IMR-90 (cell line): ENCODE measurements around the gene GLRX5. TPM values are rescaled to one million over a fixed set of nuclear protein-coding genes. Genes with fewer than 3 reads are reported as not detected.

Experiments used
- ATAC-seq: fragments of 200-7000 bp; cut with Tn5 transposase; 2 replicates; pipeline ENCODE4 v1.9.1; 2020; ENCODE audit warnings: low read depth, mild to moderate bottlenecking, moderate library complexity
- BruUV-seq: library from RNA; stranded (reverse); fragments of 400-500 nt; replicated peaks from 2 replicates; lab custom pipeline; 2021; lab: Mats Ljungman, UMichigan
- CTCF ChIA-PET: fragments of 300-600 bp; formaldehyde crosslinking; extraction: SDS; loops from one replicate; lab custom pipeline; 2021; ENCODE audit warnings: antibody characterized with exemption; lab: Yijun Ruan, JAX
- POLR2A ChIA-PET: fragments of 300-600 bp; sonication (Branson Sonifier 250); formaldehyde crosslinking; loops from one replicate; lab custom pipeline; 2022; ENCODE audit warnings: antibody characterized with exemption; ENCODE audit not compliant: unreplicated experiment; lab: Charles Lee
- DNase-seq: peaks from one replicate; pipeline ENCODE4 v3.0.0; 2013
- H2AFZ ChIP-seq: replicated peaks from 2 replicates; pipeline ENCODE3; 2013; ENCODE audit warnings: low read length, mild to moderate bottlenecking; ENCODE audit not compliant: poor library complexity
- H2AK5ac ChIP-seq: 2 replicates; pipeline ENCODE4 v1.6.1; 2013; ENCODE audit warnings: low read depth, low read length, inconsistent platforms
- H2AK9ac ChIP-seq: replicated peaks from 2 replicates; pipeline ENCODE3; 2013; ENCODE audit warnings: mild to moderate bottlenecking, low read depth, low read length, moderate library complexity; ENCODE audit not compliant: poor library complexity
- H2BK120ac ChIP-seq: 2 replicates; pipeline ENCODE4 v1.6.1; 2013; ENCODE audit warnings: low read depth, low read length, inconsistent platforms
- H2BK15ac ChIP-seq: 3 replicates; pipeline ENCODE4 v1.6.1; 2013; ENCODE audit warnings: low read depth, low read length, inconsistent platforms
- H2BK20ac ChIP-seq: 2 replicates; pipeline ENCODE4 v1.6.1; 2013; ENCODE audit warnings: low read depth, mild to moderate bottlenecking, inconsistent platforms, low read length, moderate library complexity
- H2BK5ac ChIP-seq: 2 replicates; pipeline ENCODE4 v1.6.1; 2013; ENCODE audit warnings: mild to moderate bottlenecking, low read depth, low read length, inconsistent platforms; ENCODE audit not compliant: poor library complexity, severe bottlenecking
- H3K14ac ChIP-seq: replicated peaks from 2 replicates; pipeline ENCODE4 v1.6.1; 2013; ENCODE audit warnings: low read depth, low read length, inconsistent platforms
- H3K18ac ChIP-seq: 2 replicates; pipeline ENCODE4 v1.6.1; 2013; ENCODE audit warnings: low read depth, low read length, control low read depth
- H3K23ac ChIP-seq: 2 replicates; pipeline ENCODE4 v1.6.1; 2013; ENCODE audit warnings: low read depth, low read length, inconsistent platforms
- H3K27ac ChIP-seq: 2 replicates; pipeline ENCODE4 v1.5.1; 2013; ENCODE audit warnings: mild to moderate bottlenecking, control low read depth, low read length; ENCODE audit not compliant: insufficient read depth
- H3K27me3 ChIP-seq: 2 replicates; pipeline ENCODE4 v1.6.1; 2013; ENCODE audit warnings: low read length; ENCODE audit not compliant: control insufficient read depth, insufficient read depth
- H3K36me3 ChIP-seq: 2 replicates; pipeline ENCODE4 v1.6.1; 2013; ENCODE audit warnings: low read length, mixed read lengths; ENCODE audit not compliant: control insufficient read depth, insufficient read depth
- H3K4ac ChIP-seq: 2 replicates; pipeline ENCODE4 v1.6.1; 2013; ENCODE audit warnings: low read depth, low read length, inconsistent platforms
- H3K4me1 ChIP-seq: 2 replicates; pipeline ENCODE4 v1.6.1; 2013; ENCODE audit warnings: low read length, mixed read lengths; ENCODE audit not compliant: control insufficient read depth, insufficient read depth
- H3K4me2 ChIP-seq: 2 replicates; pipeline ENCODE4 v1.6.1; 2013; ENCODE audit warnings: low read depth, mild to moderate bottlenecking, control low read depth, low read length, moderate library complexity
- H3K4me3 ChIP-seq: 2 replicates; pipeline ENCODE4 v1.5.1; 2013; ENCODE audit warnings: low read depth, mild to moderate bottlenecking, control low read depth, low read length, moderate library complexity; ENCODE audit not compliant: insufficient read depth
- H3K56ac ChIP-seq: 2 replicates; pipeline ENCODE4 v1.6.1; 2013; ENCODE audit warnings: low read length, inconsistent platforms; ENCODE audit not compliant: insufficient read depth; ENCODE audit errors: extremely low read depth
- H3K79me1 ChIP-seq, 2 experiments: 2 replicates each; pipeline ENCODE4 v1.6.1; 2013; ENCODE audit warnings: low read length in 2 of 2, inconsistent platforms in 1 of 2, low read depth in 1 of 2
- H3K9ac ChIP-seq: 2 replicates; pipeline ENCODE4 v1.6.1; 2013; ENCODE audit warnings: low read depth, low read length, control low read depth
- H3K9me1 ChIP-seq: 2 replicates; pipeline ENCODE4 v1.6.1; 2013; ENCODE audit warnings: low read length, inconsistent platforms; ENCODE audit not compliant: insufficient read depth
- H3K9me3 ChIP-seq: 2 replicates; pipeline ENCODE4 v1.6.1; 2013; ENCODE audit warnings: low read length; ENCODE audit not compliant: control insufficient read depth, insufficient read depth
- H4K20me1 ChIP-seq: 2 replicates; pipeline ENCODE4 v1.6.1; 2013; ENCODE audit warnings: low read length, inconsistent platforms; ENCODE audit not compliant: insufficient read depth
- H4K5ac ChIP-seq: 2 replicates; pipeline ENCODE4 v1.6.1; 2013; ENCODE audit warnings: mild to moderate bottlenecking, low read depth, low read length, control low read depth
- H4K8ac ChIP-seq, 2 experiments: 2 replicates each; pipeline ENCODE4 v1.6.1; 2013; ENCODE audit warnings: low read depth in 2 of 2, low read length in 2 of 2, control low read depth in 1 of 2, inconsistent platforms in 1 of 2
- H4K91ac ChIP-seq: 2 replicates; pipeline ENCODE4 v1.6.1; 2013; ENCODE audit warnings: low read depth, low read length, inconsistent platforms; ENCODE audit not compliant: insufficient read depth
- BHLHE40 ChIP-seq: fragments of 150-350 bp; IDR thresholded peaks from 2 replicates; pipeline ENCODE4 v1.6.1; 2016; ENCODE audit warnings: mild to moderate bottlenecking, low read depth, low read length
- CEBPB ChIP-seq: IDR thresholded peaks from 2 replicates; pipeline ENCODE4 v1.6.1; 2012; ENCODE audit warnings: low read depth, low read length, improper control_type of control experiment
- CHD1 ChIP-seq: IDR thresholded peaks from 2 replicates; pipeline ENCODE4 v1.6.1; 2012; ENCODE audit warnings: low read depth, low read length, improper control_type of control experiment
- CTCF ChIP-seq: conservative IDR thresholded peaks from 2 replicates; pipeline ENCODE4 v1.5.1; 2012; ENCODE audit warnings: mild to moderate bottlenecking, low read depth, low read length, improper control_type of control experiment
- ELK1 ChIP-seq: fragments of 150-350 bp; IDR thresholded peaks from 2 replicates; pipeline ENCODE4 v1.6.1; 2016; ENCODE audit warnings: low read depth, mild to moderate bottlenecking, low read length, moderate library complexity, borderline replicate concordance
- FOS ChIP-seq: fragments of 150-350 bp; IDR thresholded peaks from 2 replicates; pipeline ENCODE4 v1.6.1; 2016; ENCODE audit warnings: low read depth, low read length
- MAFK ChIP-seq: IDR thresholded peaks from 2 replicates; pipeline ENCODE4 v1.6.1; 2012; ENCODE audit warnings: low read depth, low read length, improper control_type of control experiment
- MAZ ChIP-seq: IDR thresholded peaks from 2 replicates; pipeline ENCODE4 v1.6.1; 2012; ENCODE audit warnings: low read depth, mild to moderate bottlenecking, low read length, improper control_type of control experiment, moderate library complexity, borderline replicate concordance
- MXI1 ChIP-seq: IDR thresholded peaks from 2 replicates; pipeline ENCODE4 v1.6.1; 2012; ENCODE audit warnings: low read depth, mild to moderate bottlenecking, low read length, moderate library complexity, borderline replicate concordance
- NFE2L2 ChIP-seq: fragments of 150-350 bp; IDR thresholded peaks from 2 replicates; pipeline ENCODE4 v1.6.1; 2016; ENCODE audit warnings: low read depth, mild to moderate bottlenecking, low read length
- POLR2A ChIP-seq: IDR thresholded peaks from 2 replicates; pipeline ENCODE4 v1.6.1; 2012; ENCODE audit warnings: mild to moderate bottlenecking, low read depth, low read length
- RAD21 ChIP-seq: IDR thresholded peaks from 2 replicates; pipeline ENCODE4 v1.6.1; 2012; ENCODE audit warnings: low read length, improper control_type of control experiment
- RCOR1 ChIP-seq: IDR thresholded peaks from 2 replicates; pipeline ENCODE4 v1.6.1; 2012; ENCODE audit warnings: mild to moderate bottlenecking, low read length, improper control_type of control experiment; ENCODE audit not compliant: insufficient replicate concordance
- RFX5 ChIP-seq: IDR thresholded peaks from 2 replicates; pipeline ENCODE4 v1.8.0; 2012; ENCODE audit warnings: low read depth, mild to moderate bottlenecking, low read length, moderate library complexity
- SMC3 ChIP-seq: fragments of 150-350 bp; IDR thresholded peaks from 2 replicates; pipeline ENCODE4 v1.6.1; 2016; ENCODE audit warnings: low read depth, mild to moderate bottlenecking, antibody characterized with exemption, low read length, moderate library complexity
- USF2 ChIP-seq: fragments of 150-350 bp; IDR thresholded peaks from 2 replicates; pipeline ENCODE4 v1.6.1; 2017; ENCODE audit warnings: mild to moderate bottlenecking, antibody characterized with exemption, low read length, low read depth
- WGBS, 2 experiments: methylation state at CpG; one replicate each; pipeline versions ENCODE4 v1.1.5 to v1.1.7; 2013; ENCODE audit warnings: missing lambda C conversion rate in 2 of 2; ENCODE audit not compliant: insufficient read length in 1 of 2; ENCODE audit errors: extremely low coverage in 2 of 2; 5-methylcytosine and 5-hydroxymethylcytosine counted together
- dilution Hi-C: fragments of 300-500 bp; cut with HindIII; formaldehyde crosslinking; loops from one replicate; pipeline ENCODE4 v1.14.3; 2018; ENCODE audit warnings: low sequenced_read_pairs; ENCODE audit not compliant: unreplicated experiment
- in situ Hi-C: fragments of 300-500 bp; cut with MboI; formaldehyde crosslinking; loops from 3 replicates; pipeline ENCODE4 v1.14.3; 2019; ENCODE audit warnings: low sequenced_read_pairs, inconsistent platforms, mixed read lengths
- intact Hi-C: fragments of 100-400 bp; cut with micrococcal nuclease; formaldehyde crosslinking; loops from 2 replicates; pipeline ENCODE4 v1.10.0; 2022
- polyA plus RNA-seq, 3 experiments: library from polyadenylated mRNA; depleted of rRNA; stranded (reverse); fragments of >200 nt; gene quantifications; 2 replicates each; pipeline ENCODE4 v1.2.3, GENCODE V29; 2012; ENCODE audit warnings: low replicate concordance in 1 of 3
- total RNA-seq: library from RNA; depleted of rRNA; stranded (reverse); fragments of >200 nt; gene quantifications from 2 replicates; pipeline ENCODE4 v1.2.3, GENCODE V29; 2012

Gene GLRX5
- total and polyA plus RNA-seq, 2 of the 4 experiments (the other 2 are of a cell fraction), result 32.4 to 40.4 TPM

GRCh38 chr14:95487669-95488084 is 47.2 kb upstream of the GLRX5 start:
- H3K4me2 ChIP-seq, result no peak overlapping the region
- no peak overlapping the region for H2AK9ac ChIP-seq
- in situ Hi-C loops, result no loop called here
- H3K56ac ChIP-seq, result no peak overlapping the region
- no peak overlapping the region for H2BK120ac ChIP-seq
- no peak overlapping the region for H3K23ac ChIP-seq
- no peak overlapping the region for H4K91ac ChIP-seq
- H3K18ac ChIP-seq, result no peak overlapping the region
- H4K8ac ChIP-seq, result no peak overlapping the region
- H3K4ac ChIP-seq, result no peak overlapping the region
- ChIA-PET CTCF (interaction anchor here (1.1 to 1.7 kb wide), 2 partner anchors 9 to 45 kb away, joined by 3 read pairs; no protein-coding TSS in a partner anchor), POLR2A (no interaction called here)
- no peak for ATAC-seq
- H3K9me1 ChIP-seq, result peaks cover 33% of the 10 kb centered on the region
- no peaks in the 10 kb centered on the region for H3K27me3 ChIP-seq
- no peak overlapping the region for H2AFZ ChIP-seq
- H3K36me3 ChIP-seq, result no peaks in the 10 kb centered on the region
- H2BK20ac ChIP-seq, result no peak overlapping the region; the same call in 1 of the 2 replicates
- peaks cover 26% of the 10 kb centered on the region for H3K4me1 ChIP-seq
- dilution Hi-C loops, result no loop called here
- TF ChIP-seq MXI1 (no peak), RFX5 (no peak), FOS (no peak), POLR2A (no peak), BHLHE40 (no peak), SMC3 (no peak), NFE2L2 (no peak), MAFK (no peak), CTCF (no peak), CEBPB (no peak), ELK1 (no peak), MAZ (no peak), RAD21 (no peak), RCOR1 (no peak), USF2 (no peak), CHD1 (no peak)
- H3K14ac ChIP-seq, result no peak overlapping the region
- H3K27ac ChIP-seq, result no peak overlapping the region
- no peak overlapping the region for H2BK15ac ChIP-seq
- H2BK5ac ChIP-seq, result no peak overlapping the region
- H4K20me1 ChIP-seq, result peaks cover 10% of the 10 kb centered on the region; the same call in 1 of the 2 replicates
- no peak for DNase-seq
- BruUV-seq, result no TSS peak
- WGBS, 2 experiments, result 75% methylated on average over 1 of the region's 3 CpGs; no CpG with 5 or more reads in 1 of the 2 experiments
- no peak overlapping the region for H4K5ac ChIP-seq
- no peaks in the 10 kb centered on the region for H3K9me3 ChIP-seq
- H3K79me1 ChIP-seq, result peaks cover 17 to 75% of the 10 kb centered on the region in 2 experiments; a peak in 3 of 4 replicates
- H3K4me3 ChIP-seq, result no peak overlapping the region
- H2AK5ac ChIP-seq, result no peak overlapping the region
- intact Hi-C loops, result no loop called here
- H3K9ac ChIP-seq, result no peak overlapping the region
